Measurements from ENCODE around the gene MGRN1. TPM values are rescaled to one million over a fixed set of nuclear protein-coding genes. Genes with fewer than 3 reads are reported as not detected.
A peak's percentile ranks its signal among the peaks of the same experiment; 100 is the strongest.

MGRN1 gene
- 16.2 TPM for total RNA-seq

GRCh38 chr16:4624015-4624826 lies at the start of gene MGRN1:
MGRN1 (plus strand) TSS chr16:4624826; CDS start chr16:4624961, 135 bp downstream.
- Histone ChIP-seq H3K27ac (ENCODE audit: low read depth, low read length) (peak within 1 kb of the TSS; percentile 97), H3K4me3 (ENCODE audit: low read length in 3 of 3) (peak within 1 kb of the TSS; percentile 88 to 95 (median 92)), H3K9me3 (ENCODE audit: control insufficient read depth in 3 of 3, low read length in 3 of 3) (no peaks in the 10 kb centered on the region), H3K4me1 (ENCODE audit: control insufficient read depth in 3 of 3, insufficient read depth in 3 of 3, low read length in 3 of 3) (peaks cover 21 to 31% (median 22%) of the 10 kb centered on the region in 3 donors), H3K27me3 (ENCODE audit: control insufficient read depth in 3 of 3, insufficient read depth in 3 of 3, low read length in 3 of 3) (no peaks in the 10 kb centered on the region), H3K9ac (ENCODE audit: low read depth in 1 of 3, low read length in 3 of 3) (peak within 1 kb of the TSS; percentile 95 to 98 (median 96)), H3K36me3 (ENCODE audit: control insufficient read depth in 3 of 3, insufficient read depth in 3 of 3, low read length in 3 of 3) (peaks cover 0 to 3% (median 0%) of the 10 kb centered on the region in 3 donors)

- Histone ChIP-seq H3K27ac (ENCODE audit: low read depth, low read length) (no peak overlapping the region), H3K36me3 (ENCODE audit: control insufficient read depth in 3 of 3, insufficient read depth in 3 of 3, low read length in 3 of 3) (no peaks in the 10 kb centered on the region), H3K27me3 (ENCODE audit: control insufficient read depth in 3 of 3, insufficient read depth in 3 of 3, low read length in 3 of 3) (no peaks in the 10 kb centered on the region), H3K4me1 (ENCODE audit: control insufficient read depth in 3 of 3, insufficient read depth in 3 of 3, low read length in 3 of 3) (no peaks in the 10 kb centered on the region), H3K4me3 (ENCODE audit: low read length in 3 of 3) (no peak overlapping the region), H3K9me3 (ENCODE audit: control insufficient read depth in 3 of 3, low read length in 3 of 3) (no peaks in the 10 kb centered on the region), H3K9ac (ENCODE audit: low read depth in 1 of 3, low read length in 3 of 3) (no peak overlapping the region)
Measured at GRCh38 chr16:4574919-4575705, 49.5 kb upstream of the MGRN1 start.

GRCh38 chr16:4576008-4576407 lies 48.6 kb upstream of the MGRN1 start:
- H3K27me3 ChIP-seq (ENCODE audit: control insufficient read depth in 3 of 3, insufficient read depth in 3 of 3, low read length in 3 of 3): no peaks in the 10 kb centered on the region
- no peak overlapping the region for H3K4me3 ChIP-seq (ENCODE audit: low read length in 3 of 3)
- no peaks in the 10 kb centered on the region for H3K4me1 ChIP-seq (ENCODE audit: control insufficient read depth in 3 of 3, insufficient read depth in 3 of 3, low read length in 3 of 3)
- no peak overlapping the region for H3K27ac ChIP-seq (ENCODE audit: low read depth, low read length)
- H3K9me3 ChIP-seq (ENCODE audit: control insufficient read depth in 3 of 3, low read length in 3 of 3): no peaks in the 10 kb centered on the region
- H3K9ac ChIP-seq (ENCODE audit: low read depth in 1 of 3, low read length in 3 of 3): no peak overlapping the region
- no peaks in the 10 kb centered on the region for H3K36me3 ChIP-seq (ENCODE audit: control insufficient read depth in 3 of 3, insufficient read depth in 3 of 3, low read length in 3 of 3)

GRCh38 chr16:4578961-4579530 lies 45.6 kb upstream of the MGRN1 start:
- H3K27me3 ChIP-seq (ENCODE audit: control insufficient read depth in 3 of 3, insufficient read depth in 3 of 3, low read length in 3 of 3): no peaks in the 10 kb centered on the region
- H3K4me3 ChIP-seq (ENCODE audit: low read length in 3 of 3): no peak overlapping the region
- no peaks in the 10 kb centered on the region for H3K4me1 ChIP-seq (ENCODE audit: control insufficient read depth in 3 of 3, insufficient read depth in 3 of 3, low read length in 3 of 3)
- H3K36me3 ChIP-seq (ENCODE audit: control insufficient read depth in 3 of 3, insufficient read depth in 3 of 3, low read length in 3 of 3): no peaks in the 10 kb centered on the region
- H3K9ac ChIP-seq (ENCODE audit: low read depth in 1 of 3, low read length in 3 of 3): no peak overlapping the region
- no peaks in the 10 kb centered on the region for H3K9me3 ChIP-seq (ENCODE audit: control insufficient read depth in 3 of 3, low read length in 3 of 3)
- no peak overlapping the region for H3K27ac ChIP-seq (ENCODE audit: low read depth, low read length)

- H3K4me1 ChIP-seq (ENCODE audit: control insufficient read depth in 3 of 3, insufficient read depth in 3 of 3, low read length in 3 of 3): no peaks in the 10 kb centered on the region
Measured at GRCh38 chr16:4580250-4580649, 44.4 kb upstream of the MGRN1 start.

GRCh38 chr16:4583906-4584305 lies 40.7 kb upstream of the MGRN1 start:
- no peak overlapping the region for H3K27ac ChIP-seq (ENCODE audit: low read depth, low read length)
- peaks cover 2 to 6% (median 3%) of the 10 kb centered on the region in 3 donors for H3K9me3 ChIP-seq (ENCODE audit: control insufficient read depth in 3 of 3, low read length in 3 of 3)
- no peak overlapping the region for H3K9ac ChIP-seq (ENCODE audit: low read depth in 1 of 3, low read length in 3 of 3)
- H3K27me3 ChIP-seq (ENCODE audit: control insufficient read depth in 3 of 3, insufficient read depth in 3 of 3, low read length in 3 of 3): peaks cover 0 to 4% (median 2%) of the 10 kb centered on the region in 3 donors
- no peaks in the 10 kb centered on the region for H3K4me1 ChIP-seq (ENCODE audit: control insufficient read depth in 3 of 3, insufficient read depth in 3 of 3, low read length in 3 of 3)
- H3K36me3 ChIP-seq (ENCODE audit: control insufficient read depth in 3 of 3, insufficient read depth in 3 of 3, low read length in 3 of 3): no peaks in the 10 kb centered on the region
- H3K4me3 ChIP-seq (ENCODE audit: low read length in 3 of 3): no peak overlapping the region

More at GRCh38 chr16:4580250-4580649, 44.4 kb upstream of the MGRN1 start:
- Histone ChIP-seq H3K36me3 (ENCODE audit: control insufficient read depth in 3 of 3, insufficient read depth in 3 of 3, low read length in 3 of 3) (no peaks in the 10 kb centered on the region), H3K27ac (ENCODE audit: low read depth, low read length) (no peak overlapping the region), H3K27me3 (ENCODE audit: control insufficient read depth in 3 of 3, insufficient read depth in 3 of 3, low read length in 3 of 3) (no peaks in the 10 kb centered on the region), H3K9me3 (ENCODE audit: control insufficient read depth in 3 of 3, low read length in 3 of 3) (no peaks in the 10 kb centered on the region), H3K9ac (ENCODE audit: low read depth in 1 of 3, low read length in 3 of 3) (no peak overlapping the region), H3K4me3 (ENCODE audit: low read length in 3 of 3) (no peak overlapping the region)

- H3K36me3 ChIP-seq (ENCODE audit: control insufficient read depth in 3 of 3, insufficient read depth in 3 of 3, low read length in 3 of 3): no peaks in the 10 kb centered on the region
- no peak overlapping the region for H3K4me3 ChIP-seq (ENCODE audit: low read length in 3 of 3)
- H3K4me1 ChIP-seq (ENCODE audit: control insufficient read depth in 3 of 3, insufficient read depth in 3 of 3, low read length in 3 of 3): no peaks in the 10 kb centered on the region
- H3K9me3 ChIP-seq (ENCODE audit: control insufficient read depth in 3 of 3, low read length in 3 of 3): peaks cover 2 to 6% (median 3%) of the 10 kb centered on the region in 3 donors
- H3K27ac ChIP-seq (ENCODE audit: low read depth, low read length): no peak overlapping the region
- H3K9ac ChIP-seq (ENCODE audit: low read depth in 1 of 3, low read length in 3 of 3): no peak overlapping the region
- H3K27me3 ChIP-seq (ENCODE audit: control insufficient read depth in 3 of 3, insufficient read depth in 3 of 3, low read length in 3 of 3): peaks cover 0 to 4% (median 2%) of the 10 kb centered on the region in 3 donors
Measured at GRCh38 chr16:4586291-4586690, 38.3 kb upstream of the MGRN1 start.

GRCh38 chr16:4588386-4588785 lies 36.2 kb upstream of the MGRN1 start:
- H3K4me3 ChIP-seq (ENCODE audit: low read length in 3 of 3): no peak overlapping the region
- peaks cover 2 to 6% (median 3%) of the 10 kb centered on the region in 3 donors for H3K9me3 ChIP-seq (ENCODE audit: control insufficient read depth in 3 of 3, low read length in 3 of 3)
- no peak overlapping the region for H3K9ac ChIP-seq (ENCODE audit: low read depth in 1 of 3, low read length in 3 of 3)
- H3K27me3 ChIP-seq (ENCODE audit: control insufficient read depth in 3 of 3, insufficient read depth in 3 of 3, low read length in 3 of 3): peaks cover 0 to 10% (median 4%) of the 10 kb centered on the region in 3 donors
- H3K36me3 ChIP-seq (ENCODE audit: control insufficient read depth in 3 of 3, insufficient read depth in 3 of 3, low read length in 3 of 3): no peaks in the 10 kb centered on the region
- no peak overlapping the region for H3K27ac ChIP-seq (ENCODE audit: low read depth, low read length)
- no peaks in the 10 kb centered on the region for H3K4me1 ChIP-seq (ENCODE audit: control insufficient read depth in 3 of 3, insufficient read depth in 3 of 3, low read length in 3 of 3)

- Histone ChIP-seq H3K9me3 (ENCODE audit: control insufficient read depth in 3 of 3, low read length in 3 of 3) (peaks cover 2 to 6% (median 3%) of the 10 kb centered on the region in 3 donors), H3K27me3 (ENCODE audit: control insufficient read depth in 3 of 3, insufficient read depth in 3 of 3, low read length in 3 of 3) (peaks cover 0 to 15% (median 4%) of the 10 kb centered on the region in 3 donors), H3K9ac (ENCODE audit: low read depth in 1 of 3, low read length in 3 of 3) (no peak overlapping the region), H3K27ac (ENCODE audit: low read depth, low read length) (no peak overlapping the region), H3K36me3 (ENCODE audit: control insufficient read depth in 3 of 3, insufficient read depth in 3 of 3, low read length in 3 of 3) (no peaks in the 10 kb centered on the region), H3K4me3 (ENCODE audit: low read length in 3 of 3) (no peak overlapping the region), H3K4me1 (ENCODE audit: control insufficient read depth in 3 of 3, insufficient read depth in 3 of 3, low read length in 3 of 3) (no peaks in the 10 kb centered on the region)
Measured at GRCh38 chr16:4588961-4589360, 35.7 kb upstream of the MGRN1 start.

All from skeletal muscle tissue (tissue), 4 donors.